OCI-LY7 (cell line): Measurements from ENCODE around the gene CCDC13. TPM values are rescaled to one million over a fixed set of nuclear protein-coding genes. Genes with fewer than 3 reads are reported as not detected.

Experiments
- BruUV-seq: library from RNA; stranded (reverse); fragments of 400-500 nt; replicated peaks from 2 replicates; lab custom pipeline; 2021; lab: Mats Ljungman, UMichigan
- CTCF ChIA-PET: fragments of 300-600 bp; sonication (Branson Sonifier 250); formaldehyde crosslinking; loops from one replicate; lab custom pipeline; 2022; ENCODE audit warnings: antibody characterized with exemption; ENCODE audit not compliant: unreplicated experiment; lab: Charles Lee
- POLR2A ChIA-PET: fragments of 300-600 bp; sonication (Branson Sonifier 250); formaldehyde crosslinking; loops from one replicate; lab custom pipeline; 2022; ENCODE audit warnings: antibody characterized with exemption; lab: Charles Lee
- DNase-seq: peaks from one replicate; pipeline ENCODE4 v3.0.0-alpha.2; 2015; ENCODE audit warnings: low spot score
- H2AFZ ChIP-seq: fragments of 200-600 bp; sonication (generic), shearing (Covaris generic); 2 replicates; pipeline ENCODE4 v1.6.1; 2014; ENCODE audit warnings: mild to moderate bottlenecking, antibody characterized with exemption, low read length, moderate library complexity
- H3K27ac ChIP-seq: fragments of 200-600 bp; sonication (generic); 2 replicates; pipeline ENCODE4 v1.5.1; 2014; ENCODE audit warnings: mixed run types, low read depth, mild to moderate bottlenecking, moderate library complexity, low read length, inconsistent platforms; ENCODE audit not compliant: poor library complexity, severe bottlenecking
- H3K36me3 ChIP-seq: fragments of 200-600 bp; sonication (generic); 2 replicates; pipeline ENCODE4 v1.6.1; 2014; ENCODE audit warnings: mild to moderate bottlenecking, antibody characterized with exemption, low read length, moderate library complexity, mixed read lengths; ENCODE audit not compliant: insufficient read depth
- H3K4me1 ChIP-seq: fragments of 200-600 bp; sonication (generic); 2 replicates; pipeline ENCODE4 v1.5.1; 2014; ENCODE audit warnings: mild to moderate bottlenecking, low read length; ENCODE audit not compliant: insufficient read depth, poor library complexity, severe bottlenecking
- H3K4me2 ChIP-seq: fragments of 200-600 bp; sonication (generic); 2 replicates; pipeline ENCODE4 v1.6.1; 2014; ENCODE audit warnings: mild to moderate bottlenecking, low read length
- H3K4me3 ChIP-seq: fragments of 200-600 bp; sonication (generic); 2 replicates; pipeline ENCODE4 v1.5.1; 2014; ENCODE audit warnings: mild to moderate bottlenecking, low read depth, low read length; ENCODE audit not compliant: poor library complexity, severe bottlenecking
- H3K79me2 ChIP-seq: fragments of 200-600 bp; sonication (generic); 2 replicates; pipeline ENCODE4 v1.6.1; 2016; ENCODE audit warnings: low read depth, mild to moderate bottlenecking, low read length, moderate library complexity, mixed read lengths; ENCODE audit not compliant: insufficient read depth
- H3K9me2 ChIP-seq: fragments of 200-600 bp; sonication (generic); 2 replicates; pipeline ENCODE4 v1.6.1; 2016; ENCODE audit warnings: mild to moderate bottlenecking, low read length, mixed read lengths; ENCODE audit not compliant: insufficient read depth
- H3K9me3 ChIP-seq: fragments of 200-600 bp; sonication (generic); 2 replicates; pipeline ENCODE4 v1.6.1; 2014; ENCODE audit warnings: mild to moderate bottlenecking, mixed run types, low read length, mixed read lengths
- H4K20me1 ChIP-seq: fragments of 200-600 bp; sonication (generic); 2 replicates; pipeline ENCODE4 v1.6.1; 2014; ENCODE audit warnings: mild to moderate bottlenecking, antibody characterized with exemption, low read length, moderate library complexity, mixed read lengths; ENCODE audit not compliant: insufficient read depth
- EZH2phosphoT487 ChIP-seq: fragments of 200-600 bp; sonication (generic); IDR thresholded peaks from 2 replicates; pipeline ENCODE4 v1.6.1; 2018; ENCODE audit warnings: low read depth, borderline replicate concordance, mild to moderate bottlenecking, mixed run types, antibody characterized with exemption, low read length, moderate library complexity, mixed read lengths
- intact Hi-C: fragments of 100-400 bp; cut with micrococcal nuclease; formaldehyde crosslinking; loops from one replicate; pipeline ENCODE4 v1.10.0; 2022; ENCODE audit not compliant: unreplicated experiment
- total RNA-seq, 2 experiments: library from RNA; depleted of rRNA in 1 of 2; stranded (reverse); fragments of >200 nt in 1 of 2; shearing (Covaris generic) in 1 of 2; gene quantifications; 2 replicates each; pipeline ENCODE4 v1.2.3, GENCODE V29; 2014 to 2022
- TF ChIP-seq, protein P1 (sequence below): fragments of 200-600 bp; sonication (generic); conservative IDR thresholded peaks from 2 replicates; pipeline ENCODE4 v1.5.1; 2014; ENCODE audit warnings: mild to moderate bottlenecking, antibody characterized with exemption, low read length, moderate library complexity, mixed read lengths

Gene CCDC13
- total RNA-seq, 2 experiments from 2014 or later, result 1.4 TPM; not detected in 1

DNA sequence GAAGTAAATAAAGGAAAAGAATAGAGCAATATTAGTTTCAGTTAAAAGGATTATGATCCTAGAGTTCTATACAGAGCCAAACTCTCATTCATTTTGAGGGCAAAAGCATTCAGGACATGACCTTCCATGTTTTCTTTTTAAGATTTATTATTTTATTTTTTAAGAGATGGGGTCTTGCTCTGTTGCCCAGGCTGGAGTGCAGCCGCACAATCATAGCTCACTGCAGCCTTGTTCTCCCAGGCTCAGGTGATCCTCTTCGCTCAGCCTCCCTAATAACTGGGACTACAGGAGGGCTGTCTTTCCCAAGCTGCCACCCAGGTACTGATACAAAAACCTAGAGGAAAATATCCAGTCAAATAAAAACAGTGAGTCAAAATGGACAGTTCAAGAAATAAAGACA, 13.6 kb upstream of the CCDC13 start:
- Histone ChIP-seq H2AFZ (no peak overlapping the region), H3K4me3 (no peak overlapping the region), H3K9me2 (no peaks in the 10 kb centered on the region), H3K4me1 (no peaks in the 10 kb centered on the region), H3K4me2 (no peak overlapping the region), H3K27ac (no peak overlapping the region), H3K9me3 (no peaks in the 10 kb centered on the region), H3K36me3 (peaks cover 83% of the 10 kb centered on the region), H3K79me2 (peaks cover 31% of the 10 kb centered on the region; the same call in 1 of the 2 replicates), H4K20me1 (no peaks in the 10 kb centered on the region)
- intact Hi-C loops, result no loop called here
- POLR2A ChIA-PET, result interaction anchor here (1.0 kb wide), 1 partner anchor 8 kb away, joined by 4 read pairs; no protein-coding TSS in a partner anchor
- no peak for DNase-seq
- CTCF ChIA-PET, result no interaction called here
- BruUV-seq, result no TSS peak
- TF ChIP-seq, protein P1, sequence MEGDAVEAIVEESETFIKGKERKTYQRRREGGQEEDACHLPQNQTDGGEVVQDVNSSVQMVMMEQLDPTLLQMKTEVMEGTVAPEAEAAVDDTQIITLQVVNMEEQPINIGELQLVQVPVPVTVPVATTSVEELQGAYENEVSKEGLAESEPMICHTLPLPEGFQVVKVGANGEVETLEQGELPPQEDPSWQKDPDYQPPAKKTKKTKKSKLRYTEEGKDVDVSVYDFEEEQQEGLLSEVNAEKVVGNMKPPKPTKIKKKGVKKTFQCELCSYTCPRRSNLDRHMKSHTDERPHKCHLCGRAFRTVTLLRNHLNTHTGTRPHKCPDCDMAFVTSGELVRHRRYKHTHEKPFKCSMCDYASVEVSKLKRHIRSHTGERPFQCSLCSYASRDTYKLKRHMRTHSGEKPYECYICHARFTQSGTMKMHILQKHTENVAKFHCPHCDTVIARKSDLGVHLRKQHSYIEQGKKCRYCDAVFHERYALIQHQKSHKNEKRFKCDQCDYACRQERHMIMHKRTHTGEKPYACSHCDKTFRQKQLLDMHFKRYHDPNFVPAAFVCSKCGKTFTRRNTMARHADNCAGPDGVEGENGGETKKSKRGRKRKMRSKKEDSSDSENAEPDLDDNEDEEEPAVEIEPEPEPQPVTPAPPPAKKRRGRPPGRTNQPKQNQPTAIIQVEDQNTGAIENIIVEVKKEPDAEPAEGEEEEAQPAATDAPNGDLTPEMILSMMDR, result no peak
- TF ChIP-seq EZH2phosphoT487, result no peak

DNA sequence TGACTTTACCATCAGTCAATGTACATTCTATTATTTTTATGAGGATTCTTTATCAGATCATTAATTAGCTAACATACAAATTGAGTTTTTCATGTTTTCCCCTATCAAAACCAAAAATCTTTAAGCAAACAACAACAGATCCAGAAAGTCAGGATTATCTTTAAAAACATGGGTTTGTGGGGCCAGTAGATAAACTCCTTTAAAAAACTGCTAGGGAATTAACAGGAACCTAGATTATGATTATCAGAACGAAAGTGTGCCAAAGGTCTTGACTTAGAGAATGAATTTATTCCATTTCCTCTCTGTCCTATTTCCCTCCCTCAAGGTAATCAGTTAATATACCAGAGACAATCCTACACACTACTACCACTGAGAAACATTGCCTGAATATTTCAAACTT, 13.2 kb upstream of the CCDC13 start:
- H3K9me3 ChIP-seq, result no peaks in the 10 kb centered on the region
- no peaks in the 10 kb centered on the region for H4K20me1 ChIP-seq
- no peak for TF ChIP-seq EZH2phosphoT487
- no peak for DNase-seq
- no peak overlapping the region for H2AFZ ChIP-seq
- CTCF ChIA-PET, result no interaction called here
- H3K9me2 ChIP-seq, result no peaks in the 10 kb centered on the region
- POLR2A ChIA-PET, result interaction anchor here (1.0 kb wide), 1 partner anchor 8 kb away, joined by 4 read pairs; no protein-coding TSS in a partner anchor
- H3K79me2 ChIP-seq, result peaks cover 29% of the 10 kb centered on the region; the same call in 1 of the 2 replicates
- intact Hi-C loops, result no loop called here
- H3K4me2 ChIP-seq, result no peak overlapping the region
- H3K27ac ChIP-seq, result no peak overlapping the region
- H3K36me3 ChIP-seq, result peaks cover 80% of the 10 kb centered on the region
- H3K4me1 ChIP-seq, result no peaks in the 10 kb centered on the region
- no TSS peak for BruUV-seq
- H3K4me3 ChIP-seq, result no peak overlapping the region

DNA sequence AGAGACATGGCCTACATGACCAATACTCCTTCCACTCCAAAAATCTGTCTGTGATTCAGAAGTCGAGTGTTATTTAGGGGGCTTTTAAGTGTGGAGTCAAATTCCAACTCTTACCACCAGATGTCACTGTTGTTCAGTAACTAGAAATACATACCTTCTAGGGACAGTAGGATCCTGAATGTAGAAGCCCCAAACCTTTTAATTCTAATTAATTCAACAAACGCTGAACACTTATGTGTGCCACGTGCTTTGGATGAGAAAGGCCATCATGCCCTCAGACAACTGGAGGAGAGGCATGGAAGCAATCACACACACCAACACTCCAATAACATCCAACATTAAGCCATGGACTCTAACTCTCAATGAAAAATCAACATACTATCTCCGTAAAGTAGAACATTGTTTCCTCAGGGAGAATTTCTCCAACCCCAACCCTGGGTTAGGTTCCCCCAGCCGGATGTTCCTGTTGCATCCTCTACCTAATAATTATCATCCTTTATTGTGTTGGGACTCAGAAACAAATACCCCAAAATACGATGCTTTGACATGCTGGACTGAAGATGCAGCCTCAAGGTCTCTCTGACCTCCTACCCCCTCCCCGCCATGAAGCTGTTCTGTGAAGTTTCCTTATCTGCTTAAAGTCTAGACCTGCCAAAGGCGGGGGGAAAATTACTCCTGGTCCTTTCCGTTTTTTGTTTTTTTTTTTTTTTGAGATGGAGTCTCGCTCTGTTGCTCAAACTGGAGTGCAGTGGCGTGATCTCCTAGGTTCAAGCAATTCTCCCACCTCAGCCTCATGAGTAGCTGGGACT, 8.0 kb upstream of the CCDC13 start:
- H3K27ac ChIP-seq, result no peak overlapping the region
- no TSS peak for BruUV-seq
- TF ChIP-seq, protein P1, result peak; percentile 91
- no peak for TF ChIP-seq EZH2phosphoT487
- H2AFZ ChIP-seq, result no peak overlapping the region
- peaks cover 52% of the 10 kb centered on the region for H3K36me3 ChIP-seq
- ChIA-PET CTCF (no interaction called here), POLR2A (no interaction called here)
- no peaks in the 10 kb centered on the region for H3K79me2 ChIP-seq
- H3K4me3 ChIP-seq, result no peak overlapping the region
- H3K4me1 ChIP-seq, result no peaks in the 10 kb centered on the region
- peaks cover 8% of the 10 kb centered on the region; the same call in 1 of the 2 replicates for H4K20me1 ChIP-seq
- H3K4me2 ChIP-seq, result no peak overlapping the region
- no peaks in the 10 kb centered on the region for H3K9me2 ChIP-seq
- DNase-seq, result peak; percentile 76
- intact Hi-C loops, result loop anchor here (1.0 to 2.0 kb wide), 2 partner anchors 50 to 100 kb away; no protein-coding TSS in a partner anchor
- no peaks in the 10 kb centered on the region for H3K9me3 ChIP-seq
